ENCODE results near the gene PCDH8. TPM values are rescaled to one million over a fixed set of nuclear protein-coding genes. Genes with fewer than 3 reads are reported as not detected.

The PCDH8 gene
- total and polyA plus RNA-seq, 2 of the 13 experiments (the other 11 are each of a cell fraction or from before 2014, with no cell fraction given), result not detected

DNA sequence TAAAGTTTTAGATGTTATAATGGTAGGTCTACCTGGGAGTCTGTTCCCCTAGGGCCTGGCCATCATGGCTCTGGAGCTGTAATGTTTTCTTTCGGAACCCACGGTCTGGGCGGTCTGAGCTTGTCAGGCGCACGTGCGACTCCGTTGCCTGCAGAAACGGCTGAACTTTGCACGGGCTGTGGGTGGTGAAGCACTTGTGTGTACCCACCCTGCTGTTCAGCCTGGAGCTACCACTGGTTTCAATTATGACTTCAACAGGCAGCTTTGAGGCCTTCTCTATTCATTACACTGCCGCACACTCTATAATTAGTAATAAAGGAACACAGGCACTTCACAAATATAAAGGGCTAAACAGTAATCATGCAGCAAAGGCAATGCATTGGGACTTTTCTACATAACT, 6.0 kb downstream of the PCDH8 start (continued):
- TF ChIP-seq, protein P1, sequence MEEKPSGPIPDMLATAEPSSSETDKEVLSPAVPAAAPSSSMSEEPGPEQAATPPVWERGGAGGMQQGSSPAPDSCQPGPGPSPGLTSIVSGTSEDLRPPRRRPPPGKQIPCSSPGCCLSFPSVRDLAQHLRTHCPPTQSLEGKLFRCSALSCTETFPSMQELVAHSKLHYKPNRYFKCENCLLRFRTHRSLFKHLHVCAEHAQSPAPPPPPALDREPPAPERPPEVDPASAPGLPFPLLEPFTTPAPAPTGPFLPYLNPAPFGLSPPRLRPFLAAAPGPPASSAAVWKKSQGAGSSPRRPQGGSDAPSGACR (CRISPR knock-in tag; IDR thresholded peaks at IDR 0.05), result no peak
- TF ChIP-seq ZSCAN29 (CRISPR knock-in tag; conservative IDR thresholded peaks at IDR 0.05) (no peak), AGO1 (IDR thresholded peaks at IDR 0.05; ENCODE audit: low read depth, low read length, poor library complexity, severe bottlenecking) (no peak), THYN1 (CRISPR knock-in tag; IDR thresholded peaks at IDR 0.05; ENCODE audit: borderline replicate concordance, low read depth) (no peak), SP1 (IDR thresholded peaks at IDR 0.05) (no peak), SP1 (CRISPR knock-in tag; IDR thresholded peaks at IDR 0.05) (no peak), MTF1 (CRISPR knock-in tag; IDR thresholded peaks at IDR 0.05) (no peak), ZNF792 (CRISPR knock-in tag; IDR thresholded peaks at IDR 0.05) (no peak), TARDBP (CRISPR knock-in tag; IDR thresholded peaks at IDR 0.05) (peak; percentile 18; the same call in 1 of the 2 replicates), ZNF30 (CRISPR knock-in tag; IDR thresholded peaks at IDR 0.05) (no peak), BORCS8-MEF2B (CRISPR knock-in tag; IDR thresholded peaks at IDR 0.05) (no peak), TOE1 (CRISPR knock-in tag; IDR thresholded peaks at IDR 0.05) (no peak), NR1H2 (CRISPR knock-in tag; IDR thresholded peaks at IDR 0.05; ENCODE audit: borderline replicate concordance, low read depth) (no peak), SOX13 (IDR thresholded peaks at IDR 0.05) (no peak), SOX13 (CRISPR knock-in tag; conservative IDR thresholded peaks at IDR 0.05 in 1 of 2, IDR thresholded peaks at IDR 0.05 in 1 of 2) (peak in 1 of 2 experiments; percentile 45; a peak in 1 of 4 replicates)
- TF ChIP-seq, protein P2, sequence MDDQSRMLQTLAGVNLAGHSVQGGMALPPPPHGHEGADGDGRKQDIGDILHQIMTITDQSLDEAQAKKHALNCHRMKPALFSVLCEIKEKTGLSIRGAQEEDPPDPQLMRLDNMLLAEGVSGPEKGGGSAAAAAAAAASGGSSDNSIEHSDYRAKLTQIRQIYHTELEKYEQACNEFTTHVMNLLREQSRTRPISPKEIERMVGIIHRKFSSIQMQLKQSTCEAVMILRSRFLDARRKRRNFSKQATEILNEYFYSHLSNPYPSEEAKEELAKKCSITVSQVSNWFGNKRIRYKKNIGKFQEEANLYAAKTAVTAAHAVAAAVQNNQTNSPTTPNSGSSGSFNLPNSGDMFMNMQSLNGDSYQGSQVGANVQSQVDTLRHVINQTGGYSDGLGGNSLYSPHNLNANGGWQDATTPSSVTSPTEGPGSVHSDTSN (CRISPR knock-in tag; IDR thresholded peaks at IDR 0.05; ENCODE audit: borderline replicate concordance), result no peak
- TF ChIP-seq, protein P3, sequence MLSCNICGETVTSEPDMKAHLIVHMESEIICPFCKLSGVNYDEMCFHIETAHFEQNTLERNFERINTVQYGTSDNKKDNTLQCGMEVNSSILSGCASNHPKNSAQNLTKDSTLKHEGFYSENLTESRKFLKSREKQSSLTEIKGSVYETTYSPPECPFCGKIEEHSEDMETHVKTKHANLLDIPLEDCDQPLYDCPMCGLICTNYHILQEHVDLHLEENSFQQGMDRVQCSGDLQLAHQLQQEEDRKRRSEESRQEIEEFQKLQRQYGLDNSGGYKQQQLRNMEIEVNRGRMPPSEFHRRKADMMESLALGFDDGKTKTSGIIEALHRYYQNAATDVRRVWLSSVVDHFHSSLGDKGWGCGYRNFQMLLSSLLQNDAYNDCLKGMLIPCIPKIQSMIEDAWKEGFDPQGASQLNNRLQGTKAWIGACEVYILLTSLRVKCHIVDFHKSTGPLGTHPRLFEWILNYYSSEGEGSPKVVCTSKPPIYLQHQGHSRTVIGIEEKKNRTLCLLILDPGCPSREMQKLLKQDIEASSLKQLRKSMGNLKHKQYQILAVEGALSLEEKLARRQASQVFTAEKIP (CRISPR knock-in tag; IDR thresholded peaks at IDR 0.05; ENCODE audit: borderline replicate concordance), result no peak
- TF ChIP-seq, protein P4, sequence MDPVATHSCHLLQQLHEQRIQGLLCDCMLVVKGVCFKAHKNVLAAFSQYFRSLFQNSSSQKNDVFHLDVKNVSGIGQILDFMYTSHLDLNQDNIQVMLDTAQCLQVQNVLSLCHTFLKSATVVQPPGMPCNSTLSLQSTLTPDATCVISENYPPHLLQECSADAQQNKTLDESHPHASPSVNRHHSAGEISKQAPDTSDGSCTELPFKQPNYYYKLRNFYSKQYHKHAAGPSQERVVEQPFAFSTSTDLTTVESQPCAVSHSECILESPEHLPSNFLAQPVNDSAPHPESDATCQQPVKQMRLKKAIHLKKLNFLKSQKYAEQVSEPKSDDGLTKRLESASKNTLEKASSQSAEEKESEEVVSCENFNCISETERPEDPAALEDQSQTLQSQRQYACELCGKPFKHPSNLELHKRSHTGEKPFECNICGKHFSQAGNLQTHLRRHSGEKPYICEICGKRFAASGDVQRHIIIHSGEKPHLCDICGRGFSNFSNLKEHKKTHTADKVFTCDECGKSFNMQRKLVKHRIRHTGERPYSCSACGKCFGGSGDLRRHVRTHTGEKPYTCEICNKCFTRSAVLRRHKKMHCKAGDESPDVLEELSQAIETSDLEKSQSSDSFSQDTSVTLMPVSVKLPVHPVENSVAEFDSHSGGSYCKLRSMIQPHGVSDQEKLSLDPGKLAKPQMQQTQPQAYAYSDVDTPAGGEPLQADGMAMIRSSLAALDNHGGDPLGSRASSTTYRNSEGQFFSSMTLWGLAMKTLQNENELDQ (CRISPR knock-in tag; IDR thresholded peaks at IDR 0.05; ENCODE audit: borderline replicate concordance), result no peak
- TF ChIP-seq, protein P5, sequence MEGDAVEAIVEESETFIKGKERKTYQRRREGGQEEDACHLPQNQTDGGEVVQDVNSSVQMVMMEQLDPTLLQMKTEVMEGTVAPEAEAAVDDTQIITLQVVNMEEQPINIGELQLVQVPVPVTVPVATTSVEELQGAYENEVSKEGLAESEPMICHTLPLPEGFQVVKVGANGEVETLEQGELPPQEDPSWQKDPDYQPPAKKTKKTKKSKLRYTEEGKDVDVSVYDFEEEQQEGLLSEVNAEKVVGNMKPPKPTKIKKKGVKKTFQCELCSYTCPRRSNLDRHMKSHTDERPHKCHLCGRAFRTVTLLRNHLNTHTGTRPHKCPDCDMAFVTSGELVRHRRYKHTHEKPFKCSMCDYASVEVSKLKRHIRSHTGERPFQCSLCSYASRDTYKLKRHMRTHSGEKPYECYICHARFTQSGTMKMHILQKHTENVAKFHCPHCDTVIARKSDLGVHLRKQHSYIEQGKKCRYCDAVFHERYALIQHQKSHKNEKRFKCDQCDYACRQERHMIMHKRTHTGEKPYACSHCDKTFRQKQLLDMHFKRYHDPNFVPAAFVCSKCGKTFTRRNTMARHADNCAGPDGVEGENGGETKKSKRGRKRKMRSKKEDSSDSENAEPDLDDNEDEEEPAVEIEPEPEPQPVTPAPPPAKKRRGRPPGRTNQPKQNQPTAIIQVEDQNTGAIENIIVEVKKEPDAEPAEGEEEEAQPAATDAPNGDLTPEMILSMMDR (CRISPR knock-in tag; IDR thresholded peaks at IDR 0.05), result no peak
- TF ChIP-seq, protein P6, sequence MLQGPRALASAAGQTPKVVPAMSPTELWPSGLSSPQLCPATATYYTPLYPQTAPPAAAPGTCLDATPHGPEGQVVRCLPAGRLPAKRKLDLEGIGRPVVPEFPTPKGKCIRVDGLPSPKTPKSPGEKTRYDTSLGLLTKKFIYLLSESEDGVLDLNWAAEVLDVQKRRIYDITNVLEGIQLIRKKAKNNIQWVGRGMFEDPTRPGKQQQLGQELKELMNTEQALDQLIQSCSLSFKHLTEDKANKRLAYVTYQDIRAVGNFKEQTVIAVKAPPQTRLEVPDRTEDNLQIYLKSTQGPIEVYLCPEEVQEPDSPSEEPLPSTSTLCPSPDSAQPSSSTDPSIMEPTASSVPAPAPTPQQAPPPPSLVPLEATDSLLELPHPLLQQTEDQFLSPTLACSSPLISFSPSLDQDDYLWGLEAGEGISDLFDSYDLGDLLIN (CRISPR knock-in tag; IDR thresholded peaks at IDR 0.05; ENCODE audit: borderline replicate concordance), result no peak
